WTC11 (cell line): ENCODE data around the gene SLC7A8. TPM values are rescaled to one million over a fixed set of nuclear protein-coding genes. Genes with fewer than 3 reads are reported as not detected.
A peak's percentile ranks its signal among the peaks of the same experiment; 100 is the strongest.

ENCODE experiments used
- ATAC-seq: fragments of 200-7000 bp; cut with Tn5 transposase; 2 replicates; pipeline ENCODE4 v1.10.0; 2021; ENCODE audit warnings: mild to moderate bottlenecking, moderate library complexity
- CTCF ChIA-PET: fragments of 300-600 bp; sonication (Branson Sonifier 250); formaldehyde crosslinking; loops from one replicate; lab custom pipeline; 2021; ENCODE audit warnings: antibody characterized with exemption; lab: Charles Lee
- POLR2A ChIA-PET: fragments of 350-600 bp; sonication (Branson Sonifier 250); formaldehyde crosslinking; loops from one replicate; lab custom pipeline; 2021; ENCODE audit warnings: antibody characterized with exemption; lab: Charles Lee
- DNase-seq: peaks from one replicate; pipeline ENCODE4 v3.0.0; 2021; ENCODE audit warnings: low spot score
- H3K27ac Mint-ChIP-seq: 2 replicates; pipeline ENCODE4 v1.8.0; 2021; ENCODE audit warnings: mixed read lengths
- H3K27me3 Mint-ChIP-seq: 2 replicates; pipeline ENCODE4 v1.8.0; 2021; ENCODE audit warnings: low read depth, mild to moderate bottlenecking, moderate library complexity, mixed read lengths
- H3K36me3 Mint-ChIP-seq: 2 replicates; pipeline ENCODE4 v1.8.0; 2021; ENCODE audit warnings: mixed read lengths
- H3K4me1 Mint-ChIP-seq: 2 replicates; pipeline ENCODE4 v1.8.0; 2022; ENCODE audit warnings: mixed read lengths
- H3K4me3 Mint-ChIP-seq: 2 replicates; pipeline ENCODE4 v1.8.0; 2021; ENCODE audit warnings: mild to moderate bottlenecking, moderate library complexity, mixed read lengths
- H3K9me3 Mint-ChIP-seq: 2 replicates; pipeline ENCODE4 v1.8.0; 2021; ENCODE audit warnings: mixed read lengths
- ATF1 ChIP-seq: sonication (generic); formaldehyde crosslinking; IDR thresholded peaks from 2 replicates; pipeline ENCODE4 v1.8.1; 2023; ENCODE audit warnings: mild to moderate bottlenecking, moderate library complexity, missing genetic modification reagents
- GTF2I ChIP-seq: fragments of 250-450 bp; sonication (Bioruptor Pico); conservative IDR thresholded peaks from 2 replicates; pipeline ENCODE4 v1.4.0; 2021; ENCODE audit warnings: mild to moderate bottlenecking
- HMGA2 ChIP-seq: fragments of 250-450 bp; sonication (Bioruptor Pico); IDR thresholded peaks from 2 replicates; pipeline ENCODE4 v1.4.0; 2021; ENCODE audit warnings: mild to moderate bottlenecking, moderate library complexity
- IRF2 ChIP-seq: sonication (generic); formaldehyde crosslinking; IDR thresholded peaks from 2 replicates; pipeline ENCODE4 v1.8.0; 2022; ENCODE audit warnings: low read depth, missing genetic modification reagents, borderline replicate concordance
- NFE2L1 ChIP-seq: sonication (generic); formaldehyde crosslinking; IDR thresholded peaks from 2 replicates; pipeline ENCODE4 v1.8.1; 2023; ENCODE audit warnings: missing genetic modification reagents
- NFYB ChIP-seq: sonication (generic); formaldehyde crosslinking; conservative IDR thresholded peaks from 2 replicates; pipeline ENCODE4 v1.8.0; 2022; ENCODE audit warnings: low read depth, missing genetic modification reagents
- SP1 ChIP-seq: sonication (generic); formaldehyde crosslinking; conservative IDR thresholded peaks from 2 replicates; pipeline ENCODE4 v1.8.1; 2022; ENCODE audit warnings: missing genetic modification reagents
- TEAD1 ChIP-seq: sonication (generic); formaldehyde crosslinking; IDR thresholded peaks from 2 replicates; pipeline ENCODE4 v1.8.0; 2022; ENCODE audit warnings: mild to moderate bottlenecking, missing genetic modification reagents
- TEAD4 ChIP-seq: sonication (generic); formaldehyde crosslinking; IDR thresholded peaks from 2 replicates; pipeline ENCODE4 v1.8.0; 2022; ENCODE audit warnings: mild to moderate bottlenecking, missing genetic modification reagents
- ZNF121 ChIP-seq: sonication (generic); formaldehyde crosslinking; IDR thresholded peaks from 2 replicates; pipeline ENCODE4 v1.8.0; 2023; ENCODE audit warnings: missing genetic modification reagents
- ZNF219 ChIP-seq: sonication (generic); formaldehyde crosslinking; IDR thresholded peaks from 2 replicates; pipeline ENCODE4 v1.8.0; 2023; ENCODE audit warnings: missing genetic modification reagents, mild to moderate bottlenecking, borderline replicate concordance
- ZNF317 ChIP-seq: sonication (generic); formaldehyde crosslinking; IDR thresholded peaks from 2 replicates; pipeline ENCODE4 v1.8.1; 2023; ENCODE audit warnings: low read depth, mild to moderate bottlenecking, moderate library complexity, missing genetic modification reagents, borderline replicate concordance
- total RNA-seq: library from RNA; stranded (reverse); gene quantifications from 3 replicates; pipeline ENCODE4 v1.2.3, GENCODE V29; 2021
- TF ChIP-seq, protein P1 (sequence below): fragments of 250-450 bp; sonication (Bioruptor Pico); conservative IDR thresholded peaks from 2 replicates; pipeline ENCODE4 v1.9.0; 2021; ENCODE audit warnings: mild to moderate bottlenecking
- TF ChIP-seq, protein P2 (sequence below): sonication (generic); formaldehyde crosslinking; conservative IDR thresholded peaks from 2 replicates; pipeline ENCODE4 v1.8.1; 2022; ENCODE audit warnings: mild to moderate bottlenecking, missing genetic modification reagents
- TF ChIP-seq, protein P3 (sequence below): sonication (generic); formaldehyde crosslinking; IDR thresholded peaks from 2 replicates; pipeline ENCODE4 v1.8.0; 2022; ENCODE audit warnings: mild to moderate bottlenecking, missing genetic modification reagents
- TF ChIP-seq, protein P4 (sequence below): sonication (generic); formaldehyde crosslinking; IDR thresholded peaks from 2 replicates; pipeline ENCODE4 v1.8.0; 2022; ENCODE audit warnings: mild to moderate bottlenecking, missing genetic modification reagents
- TF ChIP-seq, protein P5 (sequence below): sonication (generic); formaldehyde crosslinking; IDR thresholded peaks from 2 replicates; pipeline ENCODE4 v1.8.1; 2023; ENCODE audit warnings: mild to moderate bottlenecking, missing genetic modification reagents

SLC7A8 gene
- total RNA-seq, 1 experiment from 2014 or later = 207 TPM

DNA sequence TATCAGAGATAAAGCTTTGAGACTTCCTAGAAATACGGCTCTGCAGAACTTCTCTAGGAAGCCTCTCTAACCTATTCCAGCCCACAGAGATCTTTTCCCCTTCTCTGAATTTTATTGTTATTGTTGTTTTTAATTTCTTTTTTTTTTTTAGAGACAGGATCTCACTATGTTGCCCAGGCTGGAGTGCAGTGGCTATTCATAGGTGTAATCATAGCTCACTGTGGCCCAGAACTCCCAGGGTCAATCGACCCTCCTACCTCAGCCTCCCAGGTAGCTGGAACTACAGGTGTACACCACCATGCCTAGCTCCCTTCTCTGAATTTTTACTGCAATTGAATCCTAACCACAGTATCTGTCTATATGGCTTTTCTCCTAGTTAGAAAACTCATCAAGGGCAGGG, 19.6 kb downstream of the SLC7A8 start:
- Mint-ChIP-seq H3K9me3 (no peaks in the 10 kb centered on the region), H3K27ac (peak overlapping the region; percentile 26; the same call in 1 of the 2 replicates), H3K27me3 (no peaks in the 10 kb centered on the region), H3K4me3 (no peak overlapping the region), H3K36me3 (peaks cover 51% of the 10 kb centered on the region), H3K4me1 (peaks cover 43% of the 10 kb centered on the region)
- DNase-seq (no peak), ATAC-seq (no peak)
- 0 out of 2 replicates have a peak, but pooled peaks have one; percentile 31 for TF ChIP-seq ZNF121 (CRISPR knock-in tag)
- TF ChIP-seq NFYB (CRISPR knock-in tag) = no peak
- no peak for TF ChIP-seq ATF1 (CRISPR knock-in tag)
- ChIA-PET POLR2A (no interaction called here), CTCF (interaction anchor here (1.3 to 6.2 kb wide), 3 partner anchors 12 to 95 kb away, joined by 3 to 49 read pairs (median 8); no protein-coding TSS in a partner anchor)

DNA sequence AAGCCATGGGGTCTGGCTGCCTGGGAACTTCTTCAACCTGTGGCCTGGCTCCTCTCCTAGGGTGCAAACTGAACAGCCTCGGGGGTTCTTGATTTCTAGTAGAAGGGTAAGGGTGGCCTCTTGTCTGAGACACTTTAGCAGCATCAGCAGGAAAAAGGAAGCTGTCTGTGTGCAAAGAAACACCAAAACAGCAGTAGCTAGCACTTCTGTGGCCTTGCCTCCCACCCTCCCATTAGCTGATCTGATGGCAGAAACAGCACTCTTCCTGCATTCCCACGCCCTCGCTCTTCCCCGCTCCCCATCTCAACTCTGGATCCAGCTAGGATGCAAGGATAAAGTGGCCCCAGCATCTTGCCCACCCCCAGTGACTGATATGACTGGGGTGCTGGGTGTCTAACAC, 20.7 kb downstream of the SLC7A8 start:
- Mint-ChIP-seq H3K4me1 (peaks cover 50% of the 10 kb centered on the region), H3K36me3 (peaks cover 59% of the 10 kb centered on the region), H3K27me3 (no peaks in the 10 kb centered on the region), H3K9me3 (no peaks in the 10 kb centered on the region), H3K4me3 (no peak overlapping the region), H3K27ac (peak overlapping the region; percentile 97)
- ATAC-seq (no peak), DNase-seq (no peak)
- TF ChIP-seq, protein P1, sequence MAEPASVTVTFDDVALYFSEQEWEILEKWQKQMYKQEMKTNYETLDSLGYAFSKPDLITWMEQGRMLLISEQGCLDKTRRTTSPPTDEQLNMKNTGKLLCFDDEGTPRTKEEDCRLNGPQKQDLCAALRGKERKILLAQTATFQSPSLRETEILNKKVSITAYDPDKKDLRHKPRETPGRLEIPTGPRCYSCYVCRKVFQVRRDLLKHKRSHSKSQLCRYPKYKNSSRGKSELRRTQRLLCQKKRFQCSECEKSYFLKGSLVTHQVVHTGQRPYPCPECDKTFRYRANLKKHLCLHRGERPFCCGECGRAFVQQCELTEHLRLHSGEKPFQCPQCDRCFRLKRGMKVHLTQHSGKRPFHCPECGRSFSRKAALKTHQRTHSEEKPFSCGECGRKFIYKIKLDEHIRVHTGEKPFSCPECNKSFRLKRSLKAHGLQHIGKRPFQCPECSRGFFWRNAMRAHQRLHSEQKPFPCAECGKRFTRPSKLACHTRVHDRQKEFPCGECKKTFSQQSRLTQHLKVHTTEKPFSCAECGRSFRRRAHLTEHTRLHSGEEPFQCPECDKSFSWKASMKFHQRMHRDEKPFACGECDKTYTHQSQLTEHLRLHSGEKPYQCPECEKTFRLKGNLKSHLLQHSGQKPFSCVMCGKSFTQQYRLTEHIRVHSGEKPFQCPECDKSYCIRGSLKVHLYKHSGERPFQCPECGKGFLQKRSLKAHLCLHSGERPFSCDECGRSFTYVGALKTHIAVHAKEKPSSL (CRISPR knock-in tag) = no peak
- TF ChIP-seq IRF2 (CRISPR knock-in tag) = no peak
- no peak for TF ChIP-seq TEAD1 (CRISPR knock-in tag)
- no peak for TF ChIP-seq GTF2I
- TF ChIP-seq ZNF317 (CRISPR knock-in tag) = no peak
- TF ChIP-seq, protein P2, sequence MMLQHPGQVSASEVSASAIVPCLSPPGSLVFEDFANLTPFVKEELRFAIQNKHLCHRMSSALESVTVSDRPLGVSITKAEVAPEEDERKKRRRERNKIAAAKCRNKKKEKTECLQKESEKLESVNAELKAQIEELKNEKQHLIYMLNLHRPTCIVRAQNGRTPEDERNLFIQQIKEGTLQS = no peak
- CTCF ChIA-PET = interaction anchor here (0.7 to 6.2 kb wide), 5 partner anchors 13 to 748 kb away, joined by 4 to 49 read pairs (median 8); no protein-coding TSS in a partner anchor
- POLR2A ChIA-PET = interaction anchor here (0.7 to 2.0 kb wide), 3 partner anchors 11 to 217 kb away, joined by 3 to 10 read pairs (median 3); no protein-coding TSS in a partner anchor

DNA sequence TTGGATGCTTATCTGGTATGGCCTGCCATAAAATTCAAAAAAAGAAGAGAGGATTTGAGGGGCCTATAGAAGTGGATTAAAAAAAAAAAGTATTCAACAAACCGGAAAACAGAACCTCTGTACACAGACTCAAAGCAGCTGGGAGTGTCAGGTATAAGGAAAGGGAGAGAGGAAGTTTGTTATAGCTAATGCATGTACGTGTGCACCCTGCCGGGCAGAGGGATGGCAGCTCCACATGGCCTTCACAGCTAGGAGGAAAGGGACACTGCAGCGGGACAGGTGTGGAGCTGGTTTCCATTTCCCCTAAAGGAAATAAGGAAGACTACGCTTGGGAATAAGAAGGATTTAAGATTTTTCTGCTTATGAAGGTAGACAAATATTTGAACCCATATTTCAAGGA, 21.5 kb downstream of the SLC7A8 start:
- H3K4me1 Mint-ChIP-seq = peaks cover 57% of the 10 kb centered on the region
- H3K9me3 Mint-ChIP-seq = no peaks in the 10 kb centered on the region
- ATAC-seq = no peak
- no peak for DNase-seq
- CTCF ChIA-PET = interaction anchor here (0.6 to 6.2 kb wide), 10 partner anchors 18 to 749 kb away, joined by 3 to 49 read pairs (median 4); partner anchors contain the start of genes ACIN1 and C14orf119
- POLR2A ChIA-PET = interaction anchor here (0.7 to 2.0 kb wide), 4 partner anchors 12 to 41 kb away, joined by 3 to 10 read pairs (median 4); no protein-coding TSS in a partner anchor
- TF ChIP-seq, protein P2 = no peak
- TF ChIP-seq ZNF121 (CRISPR knock-in tag) = peak; percentile 39; the same call in 1 of the 2 replicates
- 0 out of 2 replicates have a peak overlapping the region, but pooled peaks have one; percentile 1 for H3K4me3 Mint-ChIP-seq
- no peaks in the 10 kb centered on the region for H3K27me3 Mint-ChIP-seq
- peaks cover 60% of the 10 kb centered on the region for H3K36me3 Mint-ChIP-seq
- H3K27ac Mint-ChIP-seq = peak overlapping the region; percentile 97

DNA sequence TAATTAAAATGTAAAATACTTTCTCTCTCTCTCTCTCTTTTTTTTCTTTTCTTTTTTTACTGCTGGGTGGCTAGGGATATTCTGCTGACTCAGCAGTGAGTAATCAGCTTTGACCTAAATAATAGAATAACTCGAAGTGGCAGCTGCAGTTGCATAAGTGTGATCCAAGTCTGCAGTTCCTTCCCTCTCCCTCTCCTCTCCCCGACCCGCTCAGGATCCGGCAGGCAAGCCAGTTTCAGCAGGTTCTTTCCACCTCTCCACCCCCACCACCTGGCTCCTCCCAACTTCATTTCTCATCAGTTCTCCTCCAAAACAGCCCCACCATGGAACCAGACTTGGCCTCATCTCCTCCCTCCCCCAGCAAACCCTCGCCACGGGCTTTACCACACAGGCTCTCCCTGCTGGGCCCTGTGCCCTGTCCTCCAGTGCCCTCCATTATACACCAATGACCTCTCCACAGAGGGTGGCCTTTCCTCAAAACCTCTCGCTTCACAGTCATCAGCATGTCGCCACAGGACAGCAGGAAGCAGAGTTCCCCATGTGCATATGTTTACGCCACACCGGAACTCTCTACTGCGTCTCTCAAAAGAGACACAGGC, 22.4 kb downstream of the SLC7A8 start:
- no peaks in the 10 kb centered on the region for H3K27me3 Mint-ChIP-seq
- peak; percentile 88 for DNase-seq
- peaks cover 59% of the 10 kb centered on the region for H3K36me3 Mint-ChIP-seq
- H3K9me3 Mint-ChIP-seq = no peaks in the 10 kb centered on the region
- ChIA-PET POLR2A (interaction anchor here (0.7 to 2.0 kb wide), 5 partner anchors 13 to 66 kb away, joined by 3 to 10 read pairs (median 3); partner anchors contain the start of genes ACIN1 and C14orf119), CTCF (interaction anchor here (0.6 to 6.2 kb wide), 10 partner anchors 19 to 199 kb away, joined by 3 to 49 read pairs (median 5); partner anchors contain the start of genes ACIN1 and C14orf119)
- peak; percentile 94 for ATAC-seq
- peak overlapping the region; percentile 98 for H3K27ac Mint-ChIP-seq
- peaks cover 65% of the 10 kb centered on the region for H3K4me1 Mint-ChIP-seq
- H3K4me3 Mint-ChIP-seq = peak overlapping the region; percentile 53
- no peak for TF ChIP-seq TEAD4 (CRISPR knock-in tag)
- peak; percentile 76 for TF ChIP-seq SP1 (CRISPR knock-in tag)
- no peak for TF ChIP-seq IRF2 (CRISPR knock-in tag)
- TF ChIP-seq NFE2L1 = 0 out of 2 replicates have a peak, but pooled peaks have one; percentile 44
- 0 out of 2 replicates have a peak, but pooled peaks have one; percentile 24 for TF ChIP-seq ZNF219 (CRISPR knock-in tag)
- TF ChIP-seq, protein P3, sequence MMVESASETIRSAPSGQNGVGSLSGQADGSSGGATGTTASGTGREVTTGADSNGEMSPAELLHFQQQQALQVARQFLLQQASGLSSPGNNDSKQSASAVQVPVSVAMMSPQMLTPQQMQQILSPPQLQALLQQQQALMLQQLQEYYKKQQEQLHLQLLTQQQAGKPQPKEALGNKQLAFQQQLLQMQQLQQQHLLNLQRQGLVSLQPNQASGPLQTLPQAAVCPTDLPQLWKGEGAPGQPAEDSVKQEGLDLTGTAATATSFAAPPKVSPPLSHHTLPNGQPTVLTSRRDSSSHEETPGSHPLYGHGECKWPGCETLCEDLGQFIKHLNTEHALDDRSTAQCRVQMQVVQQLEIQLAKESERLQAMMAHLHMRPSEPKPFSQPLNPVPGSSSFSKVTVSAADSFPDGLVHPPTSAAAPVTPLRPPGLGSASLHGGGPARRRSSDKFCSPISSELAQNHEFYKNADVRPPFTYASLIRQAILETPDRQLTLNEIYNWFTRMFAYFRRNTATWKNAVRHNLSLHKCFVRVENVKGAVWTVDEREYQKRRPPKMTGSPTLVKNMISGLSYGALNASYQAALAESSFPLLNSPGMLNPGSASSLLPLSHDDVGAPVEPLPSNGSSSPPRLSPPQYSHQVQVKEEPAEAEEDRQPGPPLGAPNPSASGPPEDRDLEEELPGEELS (CRISPR knock-in tag) = peak; percentile 99
- TF ChIP-seq, protein P4, sequence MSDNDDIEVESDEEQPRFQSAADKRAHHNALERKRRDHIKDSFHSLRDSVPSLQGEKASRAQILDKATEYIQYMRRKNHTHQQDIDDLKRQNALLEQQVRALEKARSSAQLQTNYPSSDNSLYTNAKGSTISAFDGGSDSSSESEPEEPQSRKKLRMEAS (CRISPR knock-in tag) = peak; percentile 64
- TF ChIP-seq HMGA2 = no peak
- TF ChIP-seq, protein P5, sequence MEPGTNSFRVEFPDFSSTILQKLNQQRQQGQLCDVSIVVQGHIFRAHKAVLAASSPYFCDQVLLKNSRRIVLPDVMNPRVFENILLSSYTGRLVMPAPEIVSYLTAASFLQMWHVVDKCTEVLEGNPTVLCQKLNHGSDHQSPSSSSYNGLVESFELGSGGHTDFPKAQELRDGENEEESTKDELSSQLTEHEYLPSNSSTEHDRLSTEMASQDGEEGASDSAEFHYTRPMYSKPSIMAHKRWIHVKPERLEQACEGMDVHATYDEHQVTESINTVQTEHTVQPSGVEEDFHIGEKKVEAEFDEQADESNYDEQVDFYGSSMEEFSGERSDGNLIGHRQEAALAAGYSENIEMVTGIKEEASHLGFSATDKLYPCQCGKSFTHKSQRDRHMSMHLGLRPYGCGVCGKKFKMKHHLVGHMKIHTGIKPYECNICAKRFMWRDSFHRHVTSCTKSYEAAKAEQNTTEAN (CRISPR knock-in tag) = peak; percentile 62; the same call in 1 of the 2 replicates
